Neural cell (in vitro differentiated cells): ENCODE measurements around the gene NDRG2. TPM values are rescaled to one million over a fixed set of nuclear protein-coding genes. Genes with fewer than 3 reads are reported as not detected.

Experiments used
- H2AFZ ChIP-seq: fragments of 200-600, 300-800 bp; sonication (generic), shearing (Covaris generic); 2 replicates; pipeline ENCODE4 v1.6.0; 2014; ENCODE audit warnings: low read depth, mild to moderate bottlenecking, antibody characterized with exemption, low read length, moderate library complexity
- H3F3A ChIP-seq: fragments of 200-600 bp; shearing (Covaris generic); 2 replicates; pipeline ENCODE4 v1.6.1; 2016; ENCODE audit warnings: mild to moderate bottlenecking, moderate library complexity, mixed read lengths, antibody characterized with exemption, low read length; ENCODE audit not compliant: insufficient read depth, poor library complexity, severe bottlenecking
- H3K27ac ChIP-seq: fragments of 200-600, 300-800 bp; sonication (generic), shearing (Covaris generic); 2 replicates; pipeline ENCODE4 v1.5.1; 2014; ENCODE audit warnings: mild to moderate bottlenecking, low read length, moderate library complexity
- H3K27me3 ChIP-seq: fragments of 300-800, 200-600 bp; sonication (generic), shearing (Covaris generic); 2 replicates; pipeline ENCODE4 v1.6.0; 2014; ENCODE audit warnings: mild to moderate bottlenecking, low read depth, low read length, moderate library complexity; ENCODE audit not compliant: insufficient read depth
- H3K36me3 ChIP-seq: fragments of 300-800, 200-600 bp; sonication (generic), shearing (Covaris generic); 2 replicates; pipeline ENCODE4 v1.5.1; 2014; ENCODE audit warnings: mild to moderate bottlenecking, antibody characterized with exemption, low read length, moderate library complexity; ENCODE audit not compliant: insufficient read depth
- H3K4me2 ChIP-seq: fragments of 300-800, 200-600 bp; sonication (generic), shearing (Covaris generic); 2 replicates; pipeline ENCODE4 v1.6.0; 2014; ENCODE audit warnings: mild to moderate bottlenecking, low read length
- H3K4me3 ChIP-seq: fragments of 300-800, 200-600 bp; sonication (generic), shearing (Covaris generic); 2 replicates; pipeline ENCODE4 v1.5.1; 2014; ENCODE audit warnings: mild to moderate bottlenecking, low read length, moderate library complexity
- H3K79me2 ChIP-seq: fragments of 200-600 bp; shearing (Covaris generic); replicated peaks from 2 replicates; pipeline ENCODE4 v1.6.0; 2014; ENCODE audit warnings: mild to moderate bottlenecking, low read length, moderate library complexity; ENCODE audit not compliant: insufficient read depth
- H3K9ac ChIP-seq: fragments of 300-800, 200-600 bp; sonication (generic), shearing (Covaris generic); 2 replicates; pipeline ENCODE4 v1.6.1; 2016; ENCODE audit warnings: mild to moderate bottlenecking, low read length, mixed read lengths
- H3K9me2 ChIP-seq: fragments of 200-600 bp; shearing (Covaris generic); 2 replicates; pipeline ENCODE4 v1.6.1; 2016; ENCODE audit warnings: mild to moderate bottlenecking, low read length, mixed read lengths; ENCODE audit not compliant: insufficient read depth
- H3K9me3 ChIP-seq: fragments of 200-600, 300-800 bp; sonication (generic), shearing (Covaris generic); 2 replicates; pipeline ENCODE4 v1.6.1; 2016; ENCODE audit warnings: mild to moderate bottlenecking, mixed run types, low read length, moderate library complexity, mixed read lengths
- H4K20me1 ChIP-seq: fragments of 200-600 bp; shearing (Covaris generic); 2 replicates; pipeline ENCODE4 v1.6.1; 2016; ENCODE audit warnings: mild to moderate bottlenecking, mixed run types; ENCODE audit not compliant: insufficient read depth
- EP300 ChIP-seq: fragments of 450-650 bp; conservative IDR thresholded peaks from 2 replicates; pipeline ENCODE4 v1.6.1; 2014; ENCODE audit warnings: antibody characterized with exemption, mild to moderate bottlenecking, moderate library complexity; ENCODE audit not compliant: poor library complexity, severe bottlenecking
- EZH2 ChIP-seq: fragments of 200-600, 300-800 bp; shearing (Covaris generic), sonication (generic); IDR thresholded peaks from 2 replicates; pipeline ENCODE4 v1.6.1; 2014; ENCODE audit warnings: antibody characterized with exemption, low read length, borderline replicate concordance, mild to moderate bottlenecking; ENCODE audit not compliant: insufficient read depth, poor library complexity, severe bottlenecking
- MXI1 ChIP-seq: fragments of 450-650 bp; conservative IDR thresholded peaks from 2 replicates; pipeline ENCODE4 v1.6.1; 2014; ENCODE audit warnings: antibody characterized with exemption, mild to moderate bottlenecking; ENCODE audit not compliant: poor library complexity, severe bottlenecking
- POLR2AphosphoS5 ChIP-seq: IDR thresholded peaks from 2 replicates; pipeline ENCODE4 v1.6.1; 2012
- RAD21 ChIP-seq: fragments of 450-650 bp; conservative IDR thresholded peaks from 2 replicates; pipeline ENCODE4 v1.6.1; 2014; ENCODE audit warnings: antibody characterized with exemption, mild to moderate bottlenecking, moderate library complexity
- REST ChIP-seq: IDR thresholded peaks from 2 replicates; pipeline ENCODE4 v1.6.1; 2012; ENCODE audit warnings: borderline replicate concordance
- SMC3 ChIP-seq: fragments of 450-650 bp; conservative IDR thresholded peaks from 2 replicates; pipeline ENCODE4 v1.6.1; 2014; ENCODE audit warnings: antibody characterized with exemption, mild to moderate bottlenecking, moderate library complexity; ENCODE audit not compliant: poor library complexity
- TAF1 ChIP-seq: IDR thresholded peaks from 2 replicates; pipeline ENCODE4 v1.6.1; 2012; ENCODE audit warnings: low read depth
- polyA plus RNA-seq: library from polyadenylated mRNA; depleted of rRNA; stranded (reverse); fragments of >200 nt; gene quantifications from 2 replicates; pipeline ENCODE4 v1.2.3, GENCODE V29; 2014
- TF ChIP-seq, protein P1 (sequence below): fragments of 450-650 bp; IDR thresholded peaks from 2 replicates; pipeline ENCODE4 v1.5.1; 2014; ENCODE audit warnings: antibody characterized with exemption, mild to moderate bottlenecking, moderate library complexity; ENCODE audit not compliant: poor library complexity, severe bottlenecking

NDRG2 gene
- polyA plus RNA-seq, 1 donor from 2014 or later = 43.3 TPM

DNA sequence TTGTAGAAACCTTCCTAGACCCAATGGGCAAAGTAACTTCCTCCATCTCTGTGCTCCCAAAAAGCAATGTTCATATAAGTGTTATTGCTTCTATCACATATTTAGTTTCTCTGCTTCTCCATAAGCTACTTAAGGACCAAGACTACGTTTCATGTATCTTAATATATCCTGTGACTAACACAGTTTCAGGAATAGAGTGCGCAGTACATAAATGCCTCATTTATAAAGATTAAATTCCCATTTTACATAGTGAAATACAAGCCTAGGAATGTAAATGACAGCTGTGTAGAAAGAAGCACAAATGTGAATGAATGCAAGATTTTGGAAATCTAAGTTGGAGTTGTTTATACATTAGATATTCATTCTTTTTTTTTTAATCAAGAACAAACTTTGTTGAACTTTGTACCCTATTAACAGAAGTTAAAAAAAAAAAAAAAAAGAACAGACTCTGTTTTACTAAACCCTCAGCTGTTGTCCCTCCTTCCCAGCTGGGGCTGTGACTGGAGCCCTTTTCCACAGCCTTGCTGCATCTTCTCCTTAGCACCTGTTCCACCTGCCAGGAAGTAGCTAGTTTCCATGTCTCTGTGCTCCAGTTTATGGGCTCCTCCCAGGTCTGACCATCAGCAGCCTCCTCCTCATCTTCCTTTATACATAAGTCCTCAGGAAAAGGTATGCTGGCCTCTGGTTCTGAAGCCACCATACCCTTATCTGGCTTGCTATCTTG lies 42.1 kb downstream of the NDRG2 start:
- no peaks in the 10 kb centered on the region for H3K36me3 ChIP-seq
- H3K4me3 ChIP-seq = no peak overlapping the region
- no peak overlapping the region for H3K27ac ChIP-seq
- H3K27me3 ChIP-seq = no peaks in the 10 kb centered on the region
- no peaks in the 10 kb centered on the region for H3K79me2 ChIP-seq
- H3K9me2 ChIP-seq = no peaks in the 10 kb centered on the region
- H3F3A ChIP-seq = no peaks in the 10 kb centered on the region
- H2AFZ ChIP-seq = no peak overlapping the region
- H4K20me1 ChIP-seq = no peaks in the 10 kb centered on the region
- no peak overlapping the region for H3K9ac ChIP-seq
- TF ChIP-seq MXI1 (no peak), POLR2AphosphoS5 (no peak), REST (no peak), SMC3 (no peak), TAF1 (no peak), RAD21 (no peak), EP300 (no peak), EZH2 (no peak)
- TF ChIP-seq, protein P1, sequence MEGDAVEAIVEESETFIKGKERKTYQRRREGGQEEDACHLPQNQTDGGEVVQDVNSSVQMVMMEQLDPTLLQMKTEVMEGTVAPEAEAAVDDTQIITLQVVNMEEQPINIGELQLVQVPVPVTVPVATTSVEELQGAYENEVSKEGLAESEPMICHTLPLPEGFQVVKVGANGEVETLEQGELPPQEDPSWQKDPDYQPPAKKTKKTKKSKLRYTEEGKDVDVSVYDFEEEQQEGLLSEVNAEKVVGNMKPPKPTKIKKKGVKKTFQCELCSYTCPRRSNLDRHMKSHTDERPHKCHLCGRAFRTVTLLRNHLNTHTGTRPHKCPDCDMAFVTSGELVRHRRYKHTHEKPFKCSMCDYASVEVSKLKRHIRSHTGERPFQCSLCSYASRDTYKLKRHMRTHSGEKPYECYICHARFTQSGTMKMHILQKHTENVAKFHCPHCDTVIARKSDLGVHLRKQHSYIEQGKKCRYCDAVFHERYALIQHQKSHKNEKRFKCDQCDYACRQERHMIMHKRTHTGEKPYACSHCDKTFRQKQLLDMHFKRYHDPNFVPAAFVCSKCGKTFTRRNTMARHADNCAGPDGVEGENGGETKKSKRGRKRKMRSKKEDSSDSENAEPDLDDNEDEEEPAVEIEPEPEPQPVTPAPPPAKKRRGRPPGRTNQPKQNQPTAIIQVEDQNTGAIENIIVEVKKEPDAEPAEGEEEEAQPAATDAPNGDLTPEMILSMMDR = no peak
- no peaks in the 10 kb centered on the region for H3K9me3 ChIP-seq
- no peak overlapping the region for H3K4me2 ChIP-seq

- Histone ChIP-seq H3K36me3 (no peaks in the 10 kb centered on the region), H3K27ac (no peak overlapping the region), H3F3A (no peaks in the 10 kb centered on the region), H3K4me2 (no peak overlapping the region), H3K9ac (no peak overlapping the region), H4K20me1 (no peaks in the 10 kb centered on the region), H3K9me2 (no peaks in the 10 kb centered on the region), H3K79me2 (no peaks in the 10 kb centered on the region), H3K9me3 (no peaks in the 10 kb centered on the region), H3K4me3 (no peak overlapping the region), H3K27me3 (no peaks in the 10 kb centered on the region), H2AFZ (no peak overlapping the region)
- TF ChIP-seq EZH2 = no peak
- no peak for TF ChIP-seq TAF1
- TF ChIP-seq POLR2AphosphoS5 = no peak
- no peak for TF ChIP-seq SMC3
- no peak for TF ChIP-seq MXI1
- no peak for TF ChIP-seq EP300
- TF ChIP-seq, protein P1 = no peak
- no peak for TF ChIP-seq REST
- TF ChIP-seq RAD21 = no peak
Observed at GRCh38 chr14:20980906-20981305, 44.0 kb downstream of the NDRG2 start.
